BJ (cell line): ENCODE measurements around the gene INSR. TPM values are rescaled to one million over a fixed set of nuclear protein-coding genes. Genes with fewer than 3 reads are reported as not detected.

Experiments used
- CTCF ChIA-PET: fragments of 350-600 bp; formaldehyde crosslinking; extraction: SDS; loops from one replicate; lab custom pipeline; 2021; ENCODE audit warnings: antibody characterized with exemption, inconsistent platforms; lab: Yijun Ruan, JAX
- POLR2A ChIA-PET: fragments of 300-600 bp; sonication (Branson Sonifier 250); formaldehyde crosslinking; extraction: SDS; loops from one replicate; lab custom pipeline; 2021; ENCODE audit warnings: antibody characterized with exemption; lab: Charles Lee
- DNase-seq: peaks from one replicate; pipeline ENCODE4 v3.0.0-alpha.2; 2011; ENCODE audit warnings: low read depth
- H3K27me3 ChIP-seq: 2 replicates; pipeline ENCODE4 v1.6.0; 2011; ENCODE audit warnings: low read length; ENCODE audit not compliant: control insufficient read depth, insufficient read depth
- H3K36me3 ChIP-seq: 2 replicates; pipeline ENCODE4 v1.5.1; 2011; ENCODE audit warnings: low read length; ENCODE audit not compliant: control insufficient read depth, insufficient read depth
- H3K4me3 ChIP-seq: 2 replicates; pipeline ENCODE4 v1.5.1; 2011; ENCODE audit warnings: low read depth, mild to moderate bottlenecking, control low read depth, low read length
- CTCF ChIP-seq: IDR thresholded peaks from 2 replicates; pipeline ENCODE4 v1.5.1; 2011; ENCODE audit warnings: low read depth, mild to moderate bottlenecking, control low read depth, inconsistent platforms, low read length, moderate library complexity; ENCODE audit not compliant: insufficient read depth
- polyA plus RNA-seq: library from polyadenylated mRNA; depleted of rRNA; stranded (reverse); fragments of >200 nt; gene quantifications from 2 replicates; pipeline ENCODE4 v1.2.3, GENCODE V29; 2011

INSR gene
- polyA plus RNA-seq, 1 experiment = 5.7 TPM

- no peak for TF ChIP-seq CTCF
- Histone ChIP-seq H3K4me3 (no peak overlapping the region), H3K27me3 (peaks cover 2% of the 10 kb centered on the region), H3K36me3 (no peaks in the 10 kb centered on the region)
- no peak for DNase-seq
- POLR2A ChIA-PET = no interaction called here
- CTCF ChIA-PET = interaction anchor here (0.9 to 1.4 kb wide), 2 partner anchors 9 to 150 kb away, joined by 3 read pairs; no protein-coding TSS in a partner anchor
Observed at GRCh38 chr19:7295912-7296536, 1.8 kb upstream of the INSR start.

GRCh38 chr19:7294558-7295212 lies 471 bp upstream of the INSR start:
- Histone ChIP-seq H3K36me3 (no peaks in the 10 kb centered on the region), H3K27me3 (peaks cover 2% of the 10 kb centered on the region), H3K4me3 (peak overlapping the region; percentile 88)
- POLR2A ChIA-PET = interaction anchor here (0.7 kb wide), 1 partner anchor 98 kb away, joined by 3 read pairs; no protein-coding TSS in a partner anchor
- CTCF ChIA-PET = interaction anchor here (1.4 kb wide), 1 partner anchor 10 kb away, joined by 3 read pairs; no protein-coding TSS in a partner anchor
- TF ChIP-seq CTCF = 0 out of 2 replicates have a peak, but pooled peaks have one; percentile 24
- no peak for DNase-seq

GRCh38 chr19:7292950-7293761 lies 1.1 kb downstream of the INSR start:
- Histone ChIP-seq H3K27me3 (peaks cover 2% of the 10 kb centered on the region), H3K4me3 (peak overlapping the region; percentile 88), H3K36me3 (no peaks in the 10 kb centered on the region)
- no peak for DNase-seq
- ChIA-PET CTCF (interaction anchor here (1.3 kb wide), 1 partner anchor 191 kb away, joined by 4 read pairs; no protein-coding TSS in a partner anchor), POLR2A (no interaction called here)
- no peak for TF ChIP-seq CTCF

GRCh38 chr19:7292352-7292949 lies 1.8 kb downstream of the INSR start:
- no peak for DNase-seq
- ChIA-PET POLR2A (no interaction called here), CTCF (interaction anchor here (0.6 to 0.8 kb wide), 2 partner anchors 16 to 154 kb away, joined by 3 read pairs; no protein-coding TSS in a partner anchor)
- no peak for TF ChIP-seq CTCF
- H3K36me3 ChIP-seq = no peaks in the 10 kb centered on the region
- H3K27me3 ChIP-seq = peaks cover 2% of the 10 kb centered on the region
- H3K4me3 ChIP-seq = peak overlapping the region; percentile 88
